HepG2 (cell line): Measurements from ENCODE around the gene STYX. TPM values are rescaled to one million over a fixed set of nuclear protein-coding genes. Genes with fewer than 3 reads are reported as not detected.
A peak's percentile ranks its signal among the peaks of the same experiment; 100 is the strongest.

Experiments
- EHMT2 ChIP-seq: fragments of 200-600 bp; sonication (generic); IDR thresholded peaks from 2 replicates; pipeline ENCODE4 v1.7.0; 2017; ENCODE audit warnings: antibody characterized with exemption, low read depth, low read length, borderline replicate concordance
- HDAC6 ChIP-seq: fragments of 200-600 bp; sonication (generic); IDR thresholded peaks from 2 replicates; pipeline ENCODE4 v1.7.0; 2017; ENCODE audit warnings: mild to moderate bottlenecking, antibody characterized with exemption, low read length, low read depth
- HHEX ChIP-seq: IDR thresholded peaks from 2 replicates; pipeline ENCODE4 v1.6.1; 2016; ENCODE audit warnings: control low read depth
- HMG20A ChIP-seq: IDR thresholded peaks from 2 replicates; pipeline ENCODE4 v1.6.1; 2016; ENCODE audit warnings: borderline replicate concordance
- HNF4A ChIP-seq: sonication (generic); formaldehyde crosslinking; IDR thresholded peaks from 2 replicates; pipeline ENCODE4 v1.4.0; 2020; ENCODE audit warnings: missing genetic modification reagents
- NBN ChIP-seq: fragments of 450-650 bp; conservative IDR thresholded peaks from 2 replicates; pipeline ENCODE4 v1.6.1; 2017
- NR2F6 ChIP-seq, 2 experiments: IDR thresholded peaks; 2 replicates each; pipeline ENCODE4 v1.6.1; 2016; ENCODE audit warnings: antibody characterized with exemption in 1 of 2, mild to moderate bottlenecking in 1 of 2
- NRL ChIP-seq: sonication (generic); formaldehyde crosslinking; IDR thresholded peaks from 2 replicates; pipeline ENCODE4 v1.5.0; 2020; ENCODE audit warnings: missing genetic modification reagents, mild to moderate bottlenecking, moderate library complexity, borderline replicate concordance
- SMAD3 ChIP-seq: sonication (generic); formaldehyde crosslinking; IDR thresholded peaks from 2 replicates; pipeline ENCODE4 v1.4.0; 2020; ENCODE audit warnings: missing genetic modification reagents
- SOX13 ChIP-seq, 3 experiments: fragments of 450-650 bp in 1 of 3; sonication (generic) in 1 of 3; formaldehyde crosslinking in 1 of 3; IDR thresholded peaks in 2 of 3; conservative IDR thresholded peaks in 1 of 3; 2 replicates each; pipeline versions ENCODE4 v1.5.0 to v1.6.1; 2016 to 2020; ENCODE audit warnings: antibody characterized with exemption in 1 of 3, mild to moderate bottlenecking in 1 of 3, missing compliant biosample characterization in 1 of 3, missing genetic modification reagents in 1 of 3, moderate library complexity in 1 of 3
- SRSF4 ChIP-seq: fragments of 200-400 bp; formaldehyde crosslinking; IDR thresholded peaks from one replicate; pipeline ENCODE4 v1.6.1; 2018; ENCODE audit warnings: mild to moderate bottlenecking, low read depth, low read length, moderate library complexity; ENCODE audit not compliant: poor library complexity, severe bottlenecking
- YEATS4 ChIP-seq: sonication (generic); formaldehyde crosslinking; IDR thresholded peaks from 2 replicates; pipeline ENCODE4 v1.4.0; 2020; ENCODE audit warnings: missing genetic modification reagents, borderline replicate concordance
- ZNF136 ChIP-seq: sonication (generic); formaldehyde crosslinking; IDR thresholded peaks from 2 replicates; pipeline ENCODE4 v1.8.1; 2022; ENCODE audit warnings: low read depth, mild to moderate bottlenecking, moderate library complexity, missing genetic modification reagents
- ZNF446 ChIP-seq: sonication (generic); formaldehyde crosslinking; IDR thresholded peaks from 2 replicates; pipeline ENCODE4 v1.5.0; 2020; ENCODE audit warnings: mild to moderate bottlenecking, missing genetic modification reagents
- ZNF549 ChIP-seq: sonication (generic); formaldehyde crosslinking; IDR thresholded peaks from 2 replicates; pipeline ENCODE4 v1.5.0; 2020; ENCODE audit warnings: missing genetic modification reagents
- ZNF7 ChIP-seq: IDR thresholded peaks from 2 replicates; pipeline ENCODE4 v1.6.1; 2016; ENCODE audit warnings: missing biosample characterization, missing genetic modification reagents
- polyA plus RNA-seq, 8 experiments: library from polyadenylated mRNA; depleted of rRNA in 3 of 8; stranded (reverse) in 7 of 8; unstranded in 1 of 8; fragments of >200 nt; fragmentation: Illumina TruSeq in 4 of 8; extraction: Trizol in 4 of 8; gene quantifications; 2 replicates each; pipeline versions ENCODE4 v1.2.1 to v1.2.3, GENCODE V29; 2011 to 2016; ENCODE audit warnings: low read depth in 4 of 8, missing spikeins in 1 of 8, mixed read lengths in 1 of 8; ENCODE audit not compliant: insufficient read depth in 1 of 8
- total RNA-seq, 5 experiments: library from RNA; depleted of rRNA; stranded (reverse); fragments of >200 nt; fragmentation: Illumina TruSeq; extraction: Trizol; gene quantifications; 2 replicates each; pipeline ENCODE4 v1.2.3, GENCODE V29; 2016; ENCODE audit warnings: low read depth in 1 of 5
- TF ChIP-seq, protein P1 (sequence below), 2 experiments: sonication (generic) in 1 of 2; formaldehyde crosslinking in 1 of 2; IDR thresholded peaks; 2 replicates each; pipeline versions ENCODE4 v1.5.1 to v1.6.1; 2011 to 2020; ENCODE audit warnings: borderline replicate concordance in 1 of 2, low read depth in 1 of 2, low read length in 1 of 2, mild to moderate bottlenecking in 1 of 2, missing genetic modification reagents in 1 of 2, moderate library complexity in 1 of 2
- TF ChIP-seq, protein P2 (sequence below): sonication (generic); formaldehyde crosslinking; IDR thresholded peaks from 2 replicates; pipeline ENCODE4 v1.4.0; 2020; ENCODE audit warnings: missing genetic modification reagents, mild to moderate bottlenecking, borderline replicate concordance
- TF ChIP-seq, protein P3 (sequence below): sonication (generic); formaldehyde crosslinking; IDR thresholded peaks from 2 replicates; pipeline ENCODE4 v1.4.0; 2020; ENCODE audit warnings: missing genetic modification reagents, mild to moderate bottlenecking, borderline replicate concordance

The STYX gene
- total and polyA plus RNA-seq, 2 of the 13 experiments (the other 11 are each of a cell fraction or from before 2014, with no cell fraction given), result 6.6 to 10.9 TPM

GRCh38 chr14:52755607-52756316 is 25.8 kb downstream of the STYX start (continued):
- TF ChIP-seq HMG20A (peak; percentile 62), SMAD3 (CRISPR knock-in tag) (no peak), NRL (CRISPR knock-in tag) (no peak), NBN (no peak), HHEX (no peak), ZNF7 (no peak), SOX13 (IDR thresholded peaks at IDR 0.05) (no peak), SOX13 (CRISPR knock-in tag; conservative IDR thresholded peaks at IDR 0.05 in 1 of 2, IDR thresholded peaks at IDR 0.05 in 1 of 2) (peak in 1 of 2 experiments; percentile 56; a peak in 1 of 4 replicates), YEATS4 (no peak; the same call in 1 of the 2 replicates), HDAC6 (no peak), ZNF136 (CRISPR knock-in tag) (no peak), EHMT2 (no peak), HNF4A (peak; percentile 91), SRSF4 (no peak), NR2F6 (IDR thresholded peaks at IDR 0.05) (no peak), NR2F6 (CRISPR knock-in tag; IDR thresholded peaks at IDR 0.05) (peak; percentile 43; the same call in 1 of the 2 replicates), ZNF549 (CRISPR knock-in tag) (no peak), ZNF446 (CRISPR knock-in tag) (no peak)
- TF ChIP-seq, protein P1, sequence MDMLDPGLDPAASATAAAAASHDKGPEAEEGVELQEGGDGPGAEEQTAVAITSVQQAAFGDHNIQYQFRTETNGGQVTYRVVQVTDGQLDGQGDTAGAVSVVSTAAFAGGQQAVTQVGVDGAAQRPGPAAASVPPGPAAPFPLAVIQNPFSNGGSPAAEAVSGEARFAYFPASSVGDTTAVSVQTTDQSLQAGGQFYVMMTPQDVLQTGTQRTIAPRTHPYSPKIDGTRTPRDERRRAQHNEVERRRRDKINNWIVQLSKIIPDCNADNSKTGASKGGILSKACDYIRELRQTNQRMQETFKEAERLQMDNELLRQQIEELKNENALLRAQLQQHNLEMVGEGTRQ (IDR thresholded peaks at IDR 0.05; ENCODE audit: low read depth, low read length), result no peak
- TF ChIP-seq, protein P1 (CRISPR knock-in tag; IDR thresholded peaks at IDR 0.05; ENCODE audit: borderline replicate concordance), result no peak
- TF ChIP-seq, protein P2, sequence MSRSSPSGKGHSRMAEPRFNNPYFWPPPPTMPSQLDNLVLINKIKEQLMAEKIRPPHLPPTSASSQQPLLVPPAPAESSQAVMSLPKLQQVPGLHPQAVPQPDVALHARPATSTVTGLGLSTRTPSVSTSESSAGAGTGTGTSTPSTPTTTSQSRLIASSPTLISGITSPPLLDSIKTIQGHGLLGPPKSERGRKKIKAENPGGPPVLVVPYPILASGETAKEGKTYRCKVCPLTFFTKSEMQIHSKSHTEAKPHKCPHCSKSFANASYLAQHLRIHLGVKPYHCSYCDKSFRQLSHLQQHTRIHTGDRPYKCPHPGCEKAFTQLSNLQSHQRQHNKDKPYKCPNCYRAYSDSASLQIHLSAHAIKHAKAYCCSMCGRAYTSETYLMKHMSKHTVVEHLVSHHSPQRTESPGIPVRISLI (CRISPR knock-in tag), result peak; percentile 93
- TF ChIP-seq, protein P3, sequence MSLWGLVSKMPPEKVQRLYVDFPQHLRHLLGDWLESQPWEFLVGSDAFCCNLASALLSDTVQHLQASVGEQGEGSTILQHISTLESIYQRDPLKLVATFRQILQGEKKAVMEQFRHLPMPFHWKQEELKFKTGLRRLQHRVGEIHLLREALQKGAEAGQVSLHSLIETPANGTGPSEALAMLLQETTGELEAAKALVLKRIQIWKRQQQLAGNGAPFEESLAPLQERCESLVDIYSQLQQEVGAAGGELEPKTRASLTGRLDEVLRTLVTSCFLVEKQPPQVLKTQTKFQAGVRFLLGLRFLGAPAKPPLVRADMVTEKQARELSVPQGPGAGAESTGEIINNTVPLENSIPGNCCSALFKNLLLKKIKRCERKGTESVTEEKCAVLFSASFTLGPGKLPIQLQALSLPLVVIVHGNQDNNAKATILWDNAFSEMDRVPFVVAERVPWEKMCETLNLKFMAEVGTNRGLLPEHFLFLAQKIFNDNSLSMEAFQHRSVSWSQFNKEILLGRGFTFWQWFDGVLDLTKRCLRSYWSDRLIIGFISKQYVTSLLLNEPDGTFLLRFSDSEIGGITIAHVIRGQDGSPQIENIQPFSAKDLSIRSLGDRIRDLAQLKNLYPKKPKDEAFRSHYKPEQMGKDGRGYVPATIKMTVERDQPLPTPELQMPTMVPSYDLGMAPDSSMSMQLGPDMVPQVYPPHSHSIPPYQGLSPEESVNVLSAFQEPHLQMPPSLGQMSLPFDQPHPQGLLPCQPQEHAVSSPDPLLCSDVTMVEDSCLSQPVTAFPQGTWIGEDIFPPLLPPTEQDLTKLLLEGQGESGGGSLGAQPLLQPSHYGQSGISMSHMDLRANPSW (CRISPR knock-in tag), result no peak
